ENCODE results near the gene AMMECR1L. TPM values are rescaled to one million over a fixed set of nuclear protein-coding genes. Genes with fewer than 3 reads are reported as not detected.
"Not testable (repeated sequence)": the region's sequence is repeated elsewhere in the genome, so short reads cannot be mapped to it uniquely, and the experiment has no call there.

Gene AMMECR1L
- total RNA-seq, 4 donors from 2014 or later = 12.4 to 15.0 (median 14.1) TPM

DNA sequence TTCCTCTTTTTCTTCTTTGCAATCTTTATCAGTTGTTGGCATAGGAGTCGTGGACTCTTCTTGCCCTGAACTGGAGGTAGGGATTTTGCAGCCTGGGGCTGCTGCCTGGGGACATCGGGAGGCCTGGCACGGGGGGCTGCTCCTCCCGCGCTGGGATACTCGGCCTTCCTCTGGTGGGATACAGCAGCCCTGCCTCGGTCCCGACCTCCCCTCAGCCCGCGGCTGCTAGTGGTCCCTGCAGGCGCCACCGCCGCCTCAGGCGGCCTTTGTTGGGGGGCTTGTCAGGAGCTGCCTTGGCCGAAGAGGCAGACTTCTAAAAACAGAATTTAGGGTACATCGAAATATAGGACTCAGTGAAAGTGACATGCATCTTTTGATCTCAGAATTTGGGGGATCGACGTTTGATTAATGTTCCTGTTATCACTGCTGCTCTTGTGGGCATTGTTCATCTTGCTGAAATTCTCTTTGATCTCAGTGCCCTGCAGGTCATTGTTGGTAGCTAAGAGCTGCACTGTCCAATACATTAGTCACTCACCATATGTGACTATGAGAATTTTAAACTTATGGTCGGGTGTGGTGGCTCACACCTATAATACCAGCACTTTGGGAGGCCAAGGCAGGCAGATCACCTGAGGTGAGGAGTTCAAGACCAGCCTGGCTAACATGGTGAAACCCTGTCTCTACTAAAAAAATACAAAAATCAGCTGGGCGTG, 44.1 kb downstream of the AMMECR1L start:
- 66 to 100% methylated on average over 2 to 9 of the region's 20 CpGs for WGBS, 2 donors (ENCODE audit: low coverage in 1 of 2)
- no peaks in the 10 kb centered on the region for H3K4me1 ChIP-seq
- TF ChIP-seq EP300 (IDR thresholded peaks at IDR 0.05) (no peak), POLR2AphosphoS5 (IDR thresholded peaks at IDR 0.05) (no peak), POLR2A (IDR thresholded peaks at IDR 0.05) (no peak)
- TF ChIP-seq, protein P1, sequence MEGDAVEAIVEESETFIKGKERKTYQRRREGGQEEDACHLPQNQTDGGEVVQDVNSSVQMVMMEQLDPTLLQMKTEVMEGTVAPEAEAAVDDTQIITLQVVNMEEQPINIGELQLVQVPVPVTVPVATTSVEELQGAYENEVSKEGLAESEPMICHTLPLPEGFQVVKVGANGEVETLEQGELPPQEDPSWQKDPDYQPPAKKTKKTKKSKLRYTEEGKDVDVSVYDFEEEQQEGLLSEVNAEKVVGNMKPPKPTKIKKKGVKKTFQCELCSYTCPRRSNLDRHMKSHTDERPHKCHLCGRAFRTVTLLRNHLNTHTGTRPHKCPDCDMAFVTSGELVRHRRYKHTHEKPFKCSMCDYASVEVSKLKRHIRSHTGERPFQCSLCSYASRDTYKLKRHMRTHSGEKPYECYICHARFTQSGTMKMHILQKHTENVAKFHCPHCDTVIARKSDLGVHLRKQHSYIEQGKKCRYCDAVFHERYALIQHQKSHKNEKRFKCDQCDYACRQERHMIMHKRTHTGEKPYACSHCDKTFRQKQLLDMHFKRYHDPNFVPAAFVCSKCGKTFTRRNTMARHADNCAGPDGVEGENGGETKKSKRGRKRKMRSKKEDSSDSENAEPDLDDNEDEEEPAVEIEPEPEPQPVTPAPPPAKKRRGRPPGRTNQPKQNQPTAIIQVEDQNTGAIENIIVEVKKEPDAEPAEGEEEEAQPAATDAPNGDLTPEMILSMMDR (IDR thresholded peaks at IDR 0.05) = no peak

DNA sequence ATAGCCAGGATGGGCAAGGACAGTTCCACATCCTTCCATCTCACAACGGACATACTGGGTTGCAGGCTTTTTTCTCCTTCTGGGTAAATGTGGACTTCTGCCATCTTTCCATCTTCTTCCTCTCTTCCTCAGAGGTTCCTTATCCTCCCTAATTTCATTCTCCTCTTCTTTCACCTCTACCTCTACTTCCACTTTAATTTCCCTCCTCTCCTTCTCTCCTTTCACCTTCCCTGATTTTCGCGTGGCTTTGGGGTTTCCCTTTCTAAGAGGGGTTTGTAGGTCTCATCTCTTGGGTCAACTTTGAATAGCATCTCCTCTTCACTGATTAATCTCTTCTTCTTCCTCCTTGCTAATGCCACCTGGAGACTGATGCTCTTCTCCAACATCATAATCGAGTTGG, 44.9 kb downstream of the AMMECR1L start:
- Histone ChIP-seq H3K27me3 (no peaks in the 10 kb centered on the region), H3K4me1 (no peaks in the 10 kb centered on the region), H3K4me3 (no peak overlapping the region), H3K36me3 (peaks cover 0 to 18% of the 10 kb centered on the region in 2 donors), H3K27ac (no peak overlapping the region), H3K9me3 (no peaks in the 10 kb centered on the region)
- ATAC-seq = no peak
- WGBS, 2 donors (ENCODE audit: low coverage in 1 of 2) = 88 to 100% methylated on average over 3 of the region's 4 CpGs
- TF ChIP-seq, protein P1 (IDR thresholded peaks at IDR 0.05) = no peak
- TF ChIP-seq POLR2AphosphoS5 (IDR thresholded peaks at IDR 0.05) (no peak), EP300 (IDR thresholded peaks at IDR 0.05) (no peak), POLR2A (IDR thresholded peaks at IDR 0.05) (no peak)

More for the DNA sequence above, 44.1 kb downstream of the AMMECR1L start:
- Histone ChIP-seq H3K9me3 (no peaks in the 10 kb centered on the region), H3K27ac (no peak overlapping the region), H3K36me3 (peaks cover 0 to 25% of the 10 kb centered on the region in 2 donors), H3K27me3 (no peaks in the 10 kb centered on the region), H3K4me3 (no peak overlapping the region)
- ATAC-seq = no peak

DNA sequence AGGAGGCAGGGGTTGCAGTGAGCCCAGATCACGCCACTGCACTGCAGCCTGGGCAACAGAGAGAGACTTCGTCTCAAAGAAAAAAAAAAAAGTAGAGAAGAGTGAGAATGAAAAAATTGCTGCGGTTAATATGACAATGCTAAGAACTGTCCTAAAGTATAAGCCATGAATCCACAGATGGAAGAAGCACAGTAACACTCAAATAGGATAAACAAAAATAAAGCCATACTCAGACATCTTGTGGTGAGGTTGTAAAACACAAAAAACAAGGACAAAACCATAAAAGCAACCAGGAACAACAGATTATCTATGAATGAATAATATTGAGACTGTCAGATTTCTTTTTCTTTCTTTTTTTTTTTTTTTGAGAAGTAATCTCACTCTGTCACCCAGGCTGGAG, 50.8 kb downstream of the AMMECR1L start:
- ATAC-seq = no peak
- Histone ChIP-seq H3K4me1 (no peaks in the 10 kb centered on the region), H3K27me3 (no peaks in the 10 kb centered on the region), H3K9me3 (no peaks in the 10 kb centered on the region), H3K27ac (no peak overlapping the region), H3K4me3 (no peak overlapping the region), H3K36me3 (no peaks in the 10 kb centered on the region)
- 25 to 47% methylated on average over 2 to 3 of the region's 3 CpGs for WGBS, 2 donors (ENCODE audit: low coverage in 1 of 2)
- TF ChIP-seq, protein P1 (IDR thresholded peaks at IDR 0.05) = no peak
- TF ChIP-seq POLR2A (IDR thresholded peaks at IDR 0.05) (no peak), EP300 (IDR thresholded peaks at IDR 0.05) (no peak), POLR2AphosphoS5 (IDR thresholded peaks at IDR 0.05) (no peak)

DNA sequence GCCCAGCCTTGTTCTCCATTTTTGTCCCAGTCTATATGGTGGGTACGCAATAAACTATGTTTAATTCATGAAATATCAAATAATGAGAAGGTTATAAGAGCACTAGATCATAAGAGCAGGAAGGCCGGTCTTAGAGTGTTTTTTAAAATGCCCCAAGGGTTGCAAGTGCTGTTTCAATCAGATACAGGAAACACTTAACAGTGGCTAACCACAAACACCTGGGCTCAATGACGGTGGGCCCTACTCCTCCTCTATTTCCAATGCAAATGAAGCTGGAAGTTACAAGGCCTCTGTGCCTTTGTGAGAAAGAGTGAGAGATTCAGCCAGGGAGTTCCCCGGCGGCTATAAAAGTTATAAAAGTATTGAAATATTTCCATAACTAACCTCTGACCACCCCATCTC, 55.9 kb downstream of the AMMECR1L start:
- no peak for ATAC-seq
- Histone ChIP-seq H3K36me3 (no peaks in the 10 kb centered on the region), H3K4me3 (no peak overlapping the region), H3K4me1 (no peaks in the 10 kb centered on the region), H3K27ac (no peak overlapping the region), H3K27me3 (no peaks in the 10 kb centered on the region), H3K9me3 (no peaks in the 10 kb centered on the region)
- TF ChIP-seq, protein P1 (IDR thresholded peaks at IDR 0.05) = no peak
- TF ChIP-seq POLR2A (IDR thresholded peaks at IDR 0.05) (no peak), EP300 (IDR thresholded peaks at IDR 0.05) (no peak), POLR2AphosphoS5 (IDR thresholded peaks at IDR 0.05) (no peak)
- WGBS, 2 donors (ENCODE audit: low coverage in 1 of 2) = 62 to 73% methylated on average over 5 of the region's 5 CpGs

DNA sequence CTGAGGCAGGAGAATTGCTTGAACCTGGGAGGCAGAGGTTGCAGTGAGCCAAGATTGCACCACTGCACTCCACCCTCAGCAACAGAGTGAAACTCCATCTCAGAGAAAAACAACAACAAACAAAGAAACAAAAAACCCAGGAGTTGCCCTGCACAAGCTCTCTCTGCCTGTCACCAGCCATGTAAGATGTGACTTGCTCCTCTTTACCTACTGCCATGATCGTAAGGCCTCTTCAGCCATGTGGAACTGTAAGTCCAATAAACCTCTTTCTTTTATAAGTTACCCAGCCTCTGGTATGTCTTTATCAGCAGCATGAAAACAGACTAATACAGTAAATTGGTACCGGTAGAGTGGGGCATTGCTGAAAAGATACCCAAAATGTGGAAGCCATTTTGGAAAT, 59.0 kb downstream of the AMMECR1L start:
- WGBS, 2 donors (ENCODE audit: low coverage in 1 of 2) = 100% methylated on average over 1 of the region's 2 CpGs; no CpG with 5 or more reads in 1 of the 2 donors
- not testable (repeated sequence) for H3K4me1 ChIP-seq, H3K9me3 ChIP-seq, ATAC-seq, H3K4me3 ChIP-seq, H3K27ac ChIP-seq, H3K36me3 ChIP-seq, H3K27me3 ChIP-seq
